ENCODE results near the gene MAP2. TPM values are rescaled to one million over a fixed set of nuclear protein-coding genes. Genes with fewer than 3 reads are reported as not detected.

Gene MAP2
- total RNA-seq, 2 donors from 2014 or later, result 1.8 TPM

DNA sequence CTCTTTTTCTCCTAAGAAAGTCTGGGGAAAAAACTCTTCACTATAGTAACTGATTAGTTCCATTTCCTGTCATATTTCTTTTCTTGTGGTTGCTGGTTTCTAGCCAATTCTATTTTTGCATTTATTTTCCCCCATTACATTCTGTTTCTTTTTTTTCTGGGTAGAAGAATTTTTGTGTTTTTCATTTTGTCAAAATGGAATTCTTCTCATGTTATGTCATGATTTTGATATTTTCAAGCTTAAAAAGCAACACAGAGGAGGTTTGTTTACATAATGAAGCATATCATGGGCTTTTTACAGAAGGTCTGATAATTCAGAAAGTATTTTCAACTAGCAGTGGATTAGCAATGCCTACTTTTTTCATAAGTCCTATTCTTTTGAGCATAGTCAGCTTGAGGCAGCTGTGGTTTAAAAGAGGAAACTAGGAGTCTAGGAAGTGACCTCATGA, 102.0 kb downstream of the MAP2 start:
- H3K36me3 ChIP-seq (ENCODE audit: control insufficient read depth, insufficient read depth, low read length), result no peaks in the 10 kb centered on the region
- no peaks in the 10 kb centered on the region for H3K9me3 ChIP-seq (ENCODE audit: control insufficient read depth, low read length)
- H3K27ac ChIP-seq (ENCODE audit: low read depth, low read length), result no peak overlapping the region
- Mint-ChIP-seq H3K9me3 (no peaks in the 10 kb centered on the region), H3K4me3 (no peak overlapping the region), H3K27me3 (ENCODE audit: insufficient read depth) (peaks cover 25% of the 10 kb centered on the region), H3K36me3 (ENCODE audit: low read depth) (no peaks in the 10 kb centered on the region), H3K4me1 (no peaks in the 10 kb centered on the region), H3K27ac (no peak overlapping the region)
- TF ChIP-seq, protein P1, sequence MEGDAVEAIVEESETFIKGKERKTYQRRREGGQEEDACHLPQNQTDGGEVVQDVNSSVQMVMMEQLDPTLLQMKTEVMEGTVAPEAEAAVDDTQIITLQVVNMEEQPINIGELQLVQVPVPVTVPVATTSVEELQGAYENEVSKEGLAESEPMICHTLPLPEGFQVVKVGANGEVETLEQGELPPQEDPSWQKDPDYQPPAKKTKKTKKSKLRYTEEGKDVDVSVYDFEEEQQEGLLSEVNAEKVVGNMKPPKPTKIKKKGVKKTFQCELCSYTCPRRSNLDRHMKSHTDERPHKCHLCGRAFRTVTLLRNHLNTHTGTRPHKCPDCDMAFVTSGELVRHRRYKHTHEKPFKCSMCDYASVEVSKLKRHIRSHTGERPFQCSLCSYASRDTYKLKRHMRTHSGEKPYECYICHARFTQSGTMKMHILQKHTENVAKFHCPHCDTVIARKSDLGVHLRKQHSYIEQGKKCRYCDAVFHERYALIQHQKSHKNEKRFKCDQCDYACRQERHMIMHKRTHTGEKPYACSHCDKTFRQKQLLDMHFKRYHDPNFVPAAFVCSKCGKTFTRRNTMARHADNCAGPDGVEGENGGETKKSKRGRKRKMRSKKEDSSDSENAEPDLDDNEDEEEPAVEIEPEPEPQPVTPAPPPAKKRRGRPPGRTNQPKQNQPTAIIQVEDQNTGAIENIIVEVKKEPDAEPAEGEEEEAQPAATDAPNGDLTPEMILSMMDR (conservative IDR thresholded peaks at IDR 0.05), result no peak
- DNase-seq, result no peak
- no peak overlapping the region for H3K4me3 ChIP-seq (ENCODE audit: low read length)
- no peaks in the 10 kb centered on the region for H3K4me1 ChIP-seq (ENCODE audit: control insufficient read depth, insufficient read depth, low read length)
- H3K9ac ChIP-seq (ENCODE audit: extremely low read depth, low read length, poor library complexity, severe bottlenecking), result no peak overlapping the region
- H3K27me3 ChIP-seq (ENCODE audit: control insufficient read depth, insufficient read depth, low read length, poor library complexity, severe bottlenecking), result no peaks in the 10 kb centered on the region

DNA sequence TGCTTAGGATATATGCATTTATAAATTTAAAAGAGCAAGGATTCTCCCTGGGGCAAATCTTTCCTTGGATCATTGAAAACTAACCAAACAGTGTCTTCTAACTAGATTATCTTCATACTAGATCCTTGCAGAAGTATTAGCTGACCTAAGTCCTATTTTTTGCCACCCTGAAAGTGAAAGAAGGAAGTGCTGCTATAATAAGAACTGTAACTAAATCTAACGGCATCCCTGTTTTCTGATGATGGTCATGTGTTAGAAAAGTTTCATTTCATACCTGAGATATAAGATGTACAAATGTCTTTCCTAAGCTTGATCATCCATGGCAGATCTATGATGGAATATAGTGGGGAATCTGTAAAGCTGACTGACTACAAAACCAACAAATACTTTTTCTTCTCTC, 102.7 kb downstream of the MAP2 start:
- Mint-ChIP-seq H3K9me3 (no peaks in the 10 kb centered on the region), H3K36me3 (ENCODE audit: low read depth) (no peaks in the 10 kb centered on the region), H3K27me3 (ENCODE audit: insufficient read depth) (peaks cover 18% of the 10 kb centered on the region), H3K27ac (no peak overlapping the region), H3K4me3 (no peak overlapping the region), H3K4me1 (no peaks in the 10 kb centered on the region)
- H3K27me3 ChIP-seq (ENCODE audit: control insufficient read depth, insufficient read depth, low read length, poor library complexity, severe bottlenecking), result no peaks in the 10 kb centered on the region
- TF ChIP-seq, protein P1 (conservative IDR thresholded peaks at IDR 0.05), result no peak
- H3K9ac ChIP-seq (ENCODE audit: extremely low read depth, low read length, poor library complexity, severe bottlenecking), result no peak overlapping the region
- DNase-seq, result no peak
- H3K4me1 ChIP-seq (ENCODE audit: control insufficient read depth, insufficient read depth, low read length), result no peaks in the 10 kb centered on the region
- no peak overlapping the region for H3K27ac ChIP-seq (ENCODE audit: low read depth, low read length)
- H3K4me3 ChIP-seq (ENCODE audit: low read length), result no peak overlapping the region
- H3K9me3 ChIP-seq (ENCODE audit: control insufficient read depth, low read length), result no peaks in the 10 kb centered on the region
- H3K36me3 ChIP-seq (ENCODE audit: control insufficient read depth, insufficient read depth, low read length), result no peaks in the 10 kb centered on the region
- whole genome bisulfite sequencing, 2 experiments (ENCODE audit: insufficient coverage in 1 of 2, insufficient read length in 1 of 2), result 100% methylated on average over 1 of the region's 1 CpG; no CpG with 5 or more reads in 1 of the 2 experiments

DNA sequence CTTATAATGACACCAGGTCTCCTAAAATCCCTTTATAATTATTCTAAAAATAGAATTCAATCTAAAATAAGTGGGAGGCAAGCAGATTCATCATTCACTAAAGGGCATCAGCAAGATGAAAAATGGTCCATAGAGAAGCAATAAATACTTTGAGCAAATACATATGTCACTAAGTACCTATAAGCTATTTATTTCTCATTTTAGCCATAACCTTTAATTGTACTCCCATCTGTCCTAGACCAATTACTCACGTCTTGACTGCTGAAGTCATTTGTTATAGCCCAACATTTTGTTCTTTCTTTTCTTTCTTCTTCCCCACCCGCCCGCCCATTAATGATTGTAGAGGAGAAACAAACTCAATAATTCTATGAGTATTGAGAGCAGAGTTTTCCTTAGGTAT, 105.7 kb downstream of the MAP2 start:
- Histone ChIP-seq H3K9me3 (ENCODE audit: control insufficient read depth, low read length) (no peaks in the 10 kb centered on the region), H3K27me3 (ENCODE audit: control insufficient read depth, insufficient read depth, low read length, poor library complexity, severe bottlenecking) (no peaks in the 10 kb centered on the region), H3K4me1 (ENCODE audit: control insufficient read depth, insufficient read depth, low read length) (no peaks in the 10 kb centered on the region), H3K36me3 (ENCODE audit: control insufficient read depth, insufficient read depth, low read length) (no peaks in the 10 kb centered on the region), H3K27ac (ENCODE audit: low read depth, low read length) (no peak overlapping the region), H3K9ac (ENCODE audit: extremely low read depth, low read length, poor library complexity, severe bottlenecking) (no peak overlapping the region), H3K4me3 (ENCODE audit: low read length) (no peak overlapping the region)
- H3K27ac Mint-ChIP-seq, result no peak overlapping the region
- H3K4me3 Mint-ChIP-seq, result no peak overlapping the region
- WGBS, 2 experiments (ENCODE audit: insufficient coverage in 1 of 2, insufficient read length in 1 of 2), result 80% methylated on average over 1 of the region's 3 CpGs; no CpG with 5 or more reads in 1 of the 2 experiments
- no peaks in the 10 kb centered on the region for H3K4me1 Mint-ChIP-seq
- no peak for DNase-seq
- H3K9me3 Mint-ChIP-seq, result no peaks in the 10 kb centered on the region
- no peaks in the 10 kb centered on the region for H3K36me3 Mint-ChIP-seq (ENCODE audit: low read depth)
- H3K27me3 Mint-ChIP-seq (ENCODE audit: insufficient read depth), result peaks cover 19% of the 10 kb centered on the region
- TF ChIP-seq, protein P1 (conservative IDR thresholded peaks at IDR 0.05), result no peak
